Choroid plexus epithelial cell (primary cell): Measurements from ENCODE around the gene CTSW.

Experiments used
- DNase-seq: peaks from one replicate; pipeline ENCODE4 v3.0.0-alpha.2; 2010; ENCODE audit warnings: low read depth
- H3K4me3 ChIP-seq: 2 replicates; pipeline ENCODE4 v1.5.1; 2011; ENCODE audit warnings: low read depth, mild to moderate bottlenecking, control low read depth, low read length, moderate library complexity
- TF ChIP-seq, protein P1 (sequence below): conservative IDR thresholded peaks from 2 replicates; pipeline ENCODE4 v1.5.1; 2011; ENCODE audit warnings: low read depth, mild to moderate bottlenecking, control low read depth, inconsistent platforms, low read length, moderate library complexity

CTSW gene

GRCh38 chr11:65883786-65884715 is 4.4 kb downstream of the CTSW start:
- no peak overlapping the region for H3K4me3 ChIP-seq
- TF ChIP-seq, protein P1, sequence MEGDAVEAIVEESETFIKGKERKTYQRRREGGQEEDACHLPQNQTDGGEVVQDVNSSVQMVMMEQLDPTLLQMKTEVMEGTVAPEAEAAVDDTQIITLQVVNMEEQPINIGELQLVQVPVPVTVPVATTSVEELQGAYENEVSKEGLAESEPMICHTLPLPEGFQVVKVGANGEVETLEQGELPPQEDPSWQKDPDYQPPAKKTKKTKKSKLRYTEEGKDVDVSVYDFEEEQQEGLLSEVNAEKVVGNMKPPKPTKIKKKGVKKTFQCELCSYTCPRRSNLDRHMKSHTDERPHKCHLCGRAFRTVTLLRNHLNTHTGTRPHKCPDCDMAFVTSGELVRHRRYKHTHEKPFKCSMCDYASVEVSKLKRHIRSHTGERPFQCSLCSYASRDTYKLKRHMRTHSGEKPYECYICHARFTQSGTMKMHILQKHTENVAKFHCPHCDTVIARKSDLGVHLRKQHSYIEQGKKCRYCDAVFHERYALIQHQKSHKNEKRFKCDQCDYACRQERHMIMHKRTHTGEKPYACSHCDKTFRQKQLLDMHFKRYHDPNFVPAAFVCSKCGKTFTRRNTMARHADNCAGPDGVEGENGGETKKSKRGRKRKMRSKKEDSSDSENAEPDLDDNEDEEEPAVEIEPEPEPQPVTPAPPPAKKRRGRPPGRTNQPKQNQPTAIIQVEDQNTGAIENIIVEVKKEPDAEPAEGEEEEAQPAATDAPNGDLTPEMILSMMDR = no peak
- no peak for DNase-seq

DNA sequence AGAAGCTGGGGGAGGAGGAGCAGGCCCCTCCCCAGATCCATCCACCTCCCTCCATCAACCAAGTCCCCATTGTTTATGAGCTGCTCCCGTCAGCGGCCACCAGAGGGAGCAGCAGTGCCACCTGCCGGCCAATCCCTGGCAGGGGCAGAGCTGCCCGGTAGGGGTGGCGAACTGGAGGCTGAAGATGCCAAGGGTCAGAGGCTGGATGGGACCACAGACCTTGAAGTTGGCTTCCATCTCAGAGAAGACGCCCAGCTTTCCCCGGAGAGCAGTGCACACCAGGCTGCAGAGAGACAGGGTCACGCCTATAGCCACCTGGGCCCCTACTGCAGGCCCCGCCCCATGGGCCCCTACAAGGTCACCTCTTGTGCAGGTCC is 5.1 kb downstream of the CTSW start:
- H3K4me3 ChIP-seq = no peak overlapping the region
- peak; percentile 80 for DNase-seq
- TF ChIP-seq, protein P1 = peak; percentile 100

GRCh38 chr11:65885231-65885630 is 5.6 kb downstream of the CTSW start:
- no peak overlapping the region for H3K4me3 ChIP-seq
- DNase-seq = no peak
- TF ChIP-seq, protein P1 = no peak

GRCh38 chr11:65885808-65886536 is 6.3 kb downstream of the CTSW start:
- DNase-seq = no peak
- no peak overlapping the region for H3K4me3 ChIP-seq
- TF ChIP-seq, protein P1 = no peak

DNA sequence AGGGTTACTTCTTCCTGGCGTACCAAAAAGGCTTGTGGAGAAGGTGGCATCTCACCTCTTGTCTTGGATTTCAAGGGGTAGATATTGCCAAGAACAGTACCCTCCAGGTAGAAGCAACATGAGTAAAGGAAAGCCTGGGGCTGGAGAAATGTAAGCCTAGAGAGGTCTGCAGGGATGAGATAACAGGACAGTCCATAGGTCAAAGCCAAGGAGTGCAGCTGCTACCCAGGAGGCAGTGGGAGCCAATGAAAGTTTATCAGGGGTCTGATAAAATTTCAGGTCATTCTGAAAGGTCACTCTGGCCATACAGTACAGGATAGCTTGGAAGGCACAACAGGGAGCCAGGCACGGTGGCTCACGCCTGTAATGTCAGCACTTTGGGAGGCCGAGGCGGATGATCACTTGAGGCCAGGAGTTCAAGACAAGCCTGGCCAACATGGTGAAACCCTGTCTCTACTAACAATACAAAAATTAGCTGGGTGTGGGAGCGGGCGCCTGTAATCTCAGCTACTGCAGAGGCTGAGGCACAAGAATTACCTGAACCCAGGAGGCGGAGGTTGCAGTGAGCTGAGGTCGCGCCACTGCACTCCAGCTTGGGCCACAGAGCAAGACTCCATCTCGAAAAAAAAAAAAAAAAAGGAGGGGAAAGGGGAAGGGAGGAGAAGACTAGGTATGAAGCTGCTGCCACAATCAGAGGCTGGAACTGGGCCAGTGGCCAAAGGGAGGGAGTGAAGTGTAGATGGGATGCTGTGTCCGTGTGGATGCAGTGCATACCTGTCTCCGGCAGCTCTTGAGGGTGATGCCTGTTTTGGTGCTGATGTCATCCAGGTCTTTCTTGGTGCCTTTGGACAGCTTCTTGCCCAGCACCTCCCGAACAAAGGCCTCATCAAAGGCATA is 7.4 kb downstream of the CTSW start:
- H3K4me3 ChIP-seq = peak overlapping the region; percentile 90
- no peak for DNase-seq

DNA sequence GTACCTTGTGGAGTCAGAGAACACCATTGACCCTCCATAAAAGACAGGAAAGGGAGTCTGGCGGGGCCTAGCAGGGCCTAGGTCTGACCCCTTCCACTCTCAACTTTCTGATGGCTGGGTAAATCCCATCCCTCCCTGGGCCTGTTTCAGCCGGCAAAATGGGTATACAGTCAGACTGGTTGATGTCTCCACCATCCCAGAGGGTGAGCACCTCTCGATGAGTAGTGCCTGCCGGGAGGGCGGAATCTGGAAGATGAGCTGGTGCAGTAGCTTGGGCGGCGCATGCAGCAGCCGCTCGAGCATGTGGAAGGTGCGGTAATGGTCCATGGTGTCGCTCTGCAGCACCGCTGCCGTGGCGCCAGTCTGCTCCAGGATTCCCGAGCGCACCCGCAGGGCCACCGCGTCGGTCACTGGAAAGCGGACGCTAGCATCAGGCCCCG is 8.1 kb downstream of the CTSW start:
- no peak for DNase-seq
- peak overlapping the region; percentile 90 for H3K4me3 ChIP-seq
- TF ChIP-seq, protein P1 = no peak

More for the DNA sequence above, 7.4 kb downstream of the CTSW start:
- TF ChIP-seq, protein P1 = no peak
